ENCODE measurements around the gene ICOSLG. TPM values are rescaled to one million over a fixed set of nuclear protein-coding genes. Genes with fewer than 3 reads are reported as not detected.

ICOSLG gene
- total and polyA plus RNA-seq, 2 of the 13 experiments (the other 11 are each of a cell fraction or from before 2014, with no cell fraction given), result 0.51 to 1.3 TPM

DNA sequence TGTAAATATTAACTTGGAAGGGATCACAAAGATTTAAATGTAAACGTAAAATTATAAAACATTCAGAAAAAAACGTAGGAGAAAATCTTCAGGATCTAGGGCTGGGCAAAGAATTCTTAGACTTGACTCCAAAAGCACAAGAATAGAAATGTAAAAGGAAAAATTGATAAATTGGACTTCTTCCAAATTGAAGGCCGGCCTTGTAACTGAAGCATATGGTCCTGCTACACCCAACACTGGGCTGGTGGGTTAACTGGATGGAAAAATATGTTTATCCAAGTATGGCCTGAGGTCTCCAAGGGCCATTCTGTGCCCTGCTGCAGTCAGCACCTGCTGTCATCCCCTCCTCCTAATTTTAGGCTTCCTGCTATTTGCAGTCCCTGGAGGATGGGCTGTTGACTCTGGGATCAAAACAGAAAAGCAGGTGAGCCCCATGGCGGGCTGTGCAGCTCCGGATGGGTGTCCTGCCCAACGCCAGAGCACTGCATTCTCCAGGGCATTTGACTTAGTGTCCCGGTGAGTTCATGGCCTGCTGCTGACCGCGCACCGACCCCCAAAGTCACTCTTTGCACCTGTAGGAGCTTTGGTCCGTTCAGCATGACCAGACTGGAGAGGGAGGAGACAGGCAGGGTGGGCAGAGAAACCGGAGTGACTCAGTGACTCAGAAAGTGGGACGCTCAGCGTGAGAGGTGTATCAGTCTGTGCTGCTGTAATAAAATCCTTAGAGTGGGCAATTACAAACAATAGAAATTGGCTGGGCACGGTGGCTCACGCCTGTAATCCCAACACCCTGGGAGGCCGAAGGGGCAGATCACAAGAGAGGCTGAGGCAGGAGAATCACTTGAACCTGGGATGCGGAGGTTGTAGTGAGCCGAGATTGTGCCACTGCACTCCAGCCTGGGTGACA is 38.9 kb upstream of the ICOSLG start:
- Histone ChIP-seq H3K27ac (ENCODE audit: extremely low read length, insufficient read depth, low read length) (no peak overlapping the region), H3K36me3 (replicated peaks in 1 of 2; ENCODE audit: control insufficient read depth in 1 of 2, insufficient read depth in 2 of 2, low read length in 2 of 2) (no peaks in the 10 kb centered on the region), H3K27me3 (ENCODE audit: control insufficient read depth in 1 of 2, insufficient read depth in 2 of 2, low read length in 2 of 2) (peaks cover 3 to 22% of the 10 kb centered on the region in 2 experiments), H3K9me3 (ENCODE audit: low read length) (no peaks in the 10 kb centered on the region), H3K4me1 (ENCODE audit: insufficient read depth, low read length) (no peaks in the 10 kb centered on the region), H4K20me1 (ENCODE audit: insufficient read depth, low read length) (no peaks in the 10 kb centered on the region), H3K79me2 (ENCODE audit: insufficient read depth, low read length) (no peaks in the 10 kb centered on the region), H2AFZ (ENCODE audit: low read length) (no peak overlapping the region), H3K9ac (ENCODE audit: insufficient read depth, low read depth, low read length) (no peak overlapping the region), H3K4me2 (ENCODE audit: low read depth, low read length) (no peak overlapping the region), H3K4me3 (replicated peaks in 1 of 3; ENCODE audit: insufficient read depth in 1 of 3, low read depth in 2 of 3, low read length in 3 of 3) (no peak overlapping the region)
- TF ChIP-seq ZNF574 (CRISPR knock-in tag; IDR thresholded peaks at IDR 0.05) (no peak), FOSL2 (CRISPR knock-in tag; IDR thresholded peaks at IDR 0.05) (no peak), FLYWCH1 (CRISPR knock-in tag; IDR thresholded peaks at IDR 0.05) (no peak), ZNF510 (CRISPR knock-in tag; IDR thresholded peaks at IDR 0.05; ENCODE audit: low read depth) (no peak), ZNF512 (CRISPR knock-in tag; IDR thresholded peaks at IDR 0.05) (no peak), BCL6 (CRISPR knock-in tag; IDR thresholded peaks at IDR 0.05) (no peak), YY1 (IDR thresholded peaks at IDR 0.05; ENCODE audit: insufficient read depth, insufficient replicate concordance, low read depth, low read length) (no peak), NFIC (IDR thresholded peaks at IDR 0.05; ENCODE audit: low read length) (no peak), HIC2 (CRISPR knock-in tag; IDR thresholded peaks at IDR 0.05; ENCODE audit: low read depth) (no peak)
- 48% methylated on average over 16 of the region's 19 CpGs for WGBS (ENCODE audit: low lambda C conversion rate)
- in situ Hi-C loops (cut with HindIII; ENCODE audit: extremely low pct_ligation_motif_present, low pct_unique_long_range_greater_than_20kb), result no loop called here
- BruUV-seq (replicated peaks), result no TSS peak
- POLR2A ChIA-PET, result no interaction called here
- intact Hi-C loops (cut with micrococcal nuclease; ENCODE audit: unreplicated experiment), result no loop called here
- CTCF ChIA-PET (ENCODE audit: low intra/inter-chr PET ratio, low total read pairs), result no interaction called here
- DNase-seq (ENCODE audit: low spot score) (no peak), FAIRE-seq (no peak), ATAC-seq (no peak)
